K562 (cell line): ENCODE measurements around the gene ADIPOR1. TPM values are rescaled to one million over a fixed set of nuclear protein-coding genes. Genes with fewer than 3 reads are reported as not detected.
A peak's percentile ranks its signal among the peaks of the same experiment; 100 is the strongest.

Experiments used
- ATAC-seq: fragments of 200-7000 bp; cut with Tn5 transposase; 3 replicates; pipeline ENCODE4 v1.9.1; 2020; ENCODE audit warnings: moderate library complexity
- BruUV-seq: library from RNA; stranded (reverse); fragments of 400-500 nt; replicated peaks from 2 replicates; lab custom pipeline; 2021; lab: Mats Ljungman, UMichigan
- CTCF ChIA-PET: fragments of 300-600 bp; formaldehyde crosslinking; extraction: SDS; loops from one replicate; lab custom pipeline; 2021; ENCODE audit warnings: low intra/inter-chr PET ratio; lab: Yijun Ruan, JAX
- POLR2A ChIA-PET: fragments of 300-600, 350-650 bp; sonication (Branson Sonifier 250); formaldehyde crosslinking; extraction: SDS; loops from one replicate; lab custom pipeline; 2021; ENCODE audit warnings: antibody characterized with exemption, inconsistent platforms; lab: Yijun Ruan, JAX
- DNase-seq, 4 experiments: peaks; one replicate each; pipeline versions ENCODE4 v3.0.0 to v3.0.0-alpha.2; 2011 to 2018; ENCODE audit warnings: low spot score in 3 of 4, mixed read lengths in 3 of 4; ENCODE audit errors: extremely low read depth in 1 of 4
- FAIRE-seq: peaks from 2 replicates; lab custom pipeline; 2011; peaks lifted over from hg19 to GRCh38; lab: Jason Lieb, UNC
- H2AFZ ChIP-seq: 2 replicates; pipeline ENCODE4 v1.6.0; 2011; ENCODE audit warnings: low read depth, low read length, control low read depth, inconsistent platforms
- H3K27ac ChIP-seq: fragments of 200-600 bp; 3 replicates; pipeline ENCODE4 v1.8.0; 2011; ENCODE audit warnings: low read depth, mild to moderate bottlenecking, control low read depth, inconsistent platforms, low read length, moderate library complexity, mixed read lengths; ENCODE audit errors: extremely low read depth
- H3K27me3 ChIP-seq, 2 experiments: fragments of 300-600 bp in 1 of 2; 2 replicates in 1 of 2; 3 replicates in 1 of 2; pipeline versions ENCODE4 v1.6.0 to v1.8.0; 2011; ENCODE audit warnings: inconsistent platforms in 2 of 2, low read length in 2 of 2, mild to moderate bottlenecking in 1 of 2, mixed read lengths in 1 of 2, moderate library complexity in 1 of 2; ENCODE audit not compliant: control insufficient read depth in 2 of 2, insufficient read depth in 2 of 2
- H3K36me3 ChIP-seq: fragments of 300-600 bp; 3 replicates; pipeline ENCODE4 v1.8.0; 2011; ENCODE audit warnings: mild to moderate bottlenecking, low read length, inconsistent platforms; ENCODE audit not compliant: control insufficient read depth, insufficient read depth
- H3K4me1 ChIP-seq, 2 experiments: fragments of 200-600 bp in 1 of 2; replicated peaks in 1 of 2; 2 replicates in 1 of 2; 3 replicates in 1 of 2; pipeline versions ENCODE4 v1.5.1 to v1.8.0; 2011; ENCODE audit warnings: inconsistent platforms in 2 of 2, low read length in 2 of 2, mild to moderate bottlenecking in 1 of 2, mixed read lengths in 1 of 2, moderate library complexity in 1 of 2; ENCODE audit not compliant: control insufficient read depth in 2 of 2, insufficient read depth in 2 of 2
- H3K4me2 ChIP-seq: 2 replicates; pipeline ENCODE4 v1.6.1; 2011; ENCODE audit warnings: low read length, control low read depth, inconsistent platforms, mixed read lengths; ENCODE audit not compliant: insufficient read depth
- H3K4me3 ChIP-seq: fragments of 200-600 bp; sonication (generic), shearing (Covaris generic); 2 replicates; pipeline ENCODE4 v1.5.1; 2016; ENCODE audit warnings: control low read depth, inconsistent platforms
- H3K79me2 ChIP-seq: fragments of 200-600 bp; 3 replicates; pipeline ENCODE4 v1.8.0; 2011; ENCODE audit warnings: low read length, inconsistent platforms; ENCODE audit not compliant: control insufficient read depth, insufficient read depth
- H3K9ac ChIP-seq, 2 experiments: 2 replicates each; pipeline versions ENCODE4 v1.6.0 to v1.6.1; 2011; ENCODE audit warnings: low read depth in 2 of 2, low read length in 2 of 2, control low read depth in 1 of 2, inconsistent platforms in 1 of 2, mild to moderate bottlenecking in 1 of 2, mixed read lengths in 1 of 2; ENCODE audit not compliant: insufficient read depth in 1 of 2
- H3K9me1 ChIP-seq: one replicate; pipeline ENCODE4 v1.6.0; 2011; ENCODE audit warnings: inconsistent platforms, mild to moderate bottlenecking, low read length, moderate library complexity; ENCODE audit not compliant: control insufficient read depth, insufficient read depth
- H3K9me3 ChIP-seq: replicated peaks from 2 replicates; pipeline ENCODE4 v1.5.1; 2011; ENCODE audit warnings: low read depth, low read length, inconsistent platforms; ENCODE audit not compliant: control insufficient read depth, insufficient read depth
- H4K20me1 ChIP-seq: replicated peaks from 2 replicates; pipeline ENCODE4 v1.6.1; 2011; ENCODE audit warnings: low read length, inconsistent platforms, mixed read lengths; ENCODE audit not compliant: control insufficient read depth, insufficient read depth
- C11orf30 ChIP-seq: fragments of 450-650 bp; IDR thresholded peaks from 2 replicates; pipeline ENCODE4 v1.6.1; 2016; ENCODE audit warnings: low read depth, mild to moderate bottlenecking
- CC2D1A ChIP-seq: fragments of 450-650 bp; IDR thresholded peaks from 2 replicates; pipeline ENCODE4 v1.6.1; 2017; ENCODE audit warnings: mild to moderate bottlenecking
- GABPA ChIP-seq: fragments of 200-800 bp; sonication (Bioruptor generic); conservative IDR thresholded peaks from 2 replicates; pipeline ENCODE4 v1.6.1; 2016; ENCODE audit warnings: low read depth, missing genetic modification characterization, missing compliant biosample characterization
- JUND ChIP-seq, 2 experiments: IDR thresholded peaks; 2 replicates in 1 of 2; 3 replicates in 1 of 2; pipeline ENCODE4 v1.6.1; 2011; ENCODE audit warnings: borderline replicate concordance in 2 of 2, low read depth in 2 of 2, low read length in 2 of 2, improper control_type of control experiment in 1 of 2, missing biosample characterization in 1 of 2, missing genetic modification characterization in 1 of 2, missing genetic modification reagents in 1 of 2
- KAT8 ChIP-seq: fragments of 450-650 bp; IDR thresholded peaks from 2 replicates; pipeline ENCODE4 v1.6.1; 2016; ENCODE audit warnings: low read depth, mild to moderate bottlenecking
- KDM1A ChIP-seq, 2 experiments: fragments of 450-650 bp; IDR thresholded peaks; 2 replicates each; pipeline ENCODE4 v1.6.1; 2016; ENCODE audit warnings: mild to moderate bottlenecking in 2 of 2
- LEF1 ChIP-seq: fragments of 450-650 bp; IDR thresholded peaks from 2 replicates; pipeline ENCODE4 v1.6.1; 2016; ENCODE audit warnings: mild to moderate bottlenecking
- MAFK ChIP-seq: IDR thresholded peaks from 2 replicates; pipeline ENCODE4 v1.6.1; 2011; ENCODE audit warnings: low read length, improper control_type of control experiment
- MIER1 ChIP-seq: fragments of 450-650 bp; IDR thresholded peaks from 2 replicates; pipeline ENCODE4 v1.6.1; 2016; ENCODE audit warnings: antibody characterized with exemption, mild to moderate bottlenecking, low read depth
- NR2C2 ChIP-seq, 2 experiments: fragments of 200-800 bp in 1 of 2; sonication (Bioruptor generic) in 1 of 2; sonication (generic) in 1 of 2; formaldehyde crosslinking in 1 of 2; IDR thresholded peaks; 2 replicates each; pipeline versions ENCODE4 v1.6.1 to v1.8.0; 2016 to 2022; ENCODE audit warnings: mild to moderate bottlenecking in 1 of 2, missing compliant biosample characterization in 1 of 2, missing genetic modification characterization in 1 of 2, missing genetic modification reagents in 1 of 2
- SMARCE1 ChIP-seq: fragments of 450-650 bp; IDR thresholded peaks from 2 replicates; pipeline ENCODE4 v1.7.1; 2016; ENCODE audit warnings: mild to moderate bottlenecking
- ZBED1 ChIP-seq: IDR thresholded peaks from 2 replicates; pipeline ENCODE4 v1.6.1; 2014
- ZNF316 ChIP-seq: fragments of 450-650 bp; IDR thresholded peaks from 2 replicates; pipeline ENCODE4 v1.6.1; 2016
- ZNF644 ChIP-seq: fragments of 200-800 bp; sonication (Bioruptor generic); IDR thresholded peaks from 2 replicates; pipeline ENCODE4 v1.6.1; 2016; ENCODE audit warnings: low read depth, missing genetic modification characterization, missing compliant biosample characterization
- WGBS: fragments of 100-300 bp; shearing (Covaris generic); methylation state at CpG from one replicate; pipeline ENCODE4 v1.1.6; 2016; ENCODE audit warnings: low coverage, mixed read lengths; ENCODE audit not compliant: insufficient coverage; ENCODE audit errors: missing lambda C conversion rate; 5-methylcytosine and 5-hydroxymethylcytosine counted together
- in situ Hi-C: fragments of 300-500 bp; cut with MboI; formaldehyde crosslinking; loops from 4 replicates; pipeline ENCODE4 v1.15.0; 2018; ENCODE audit warnings: inconsistent platforms, mixed read lengths
- intact Hi-C: fragments of 100-400 bp; cut with micrococcal nuclease; formaldehyde crosslinking; loops from 2 replicates; pipeline ENCODE4 v1.14.2; 2022
- polyA plus RNA-seq, 8 experiments: library from polyadenylated mRNA; depleted of rRNA in 4 of 8; stranded (reverse) in 5 of 8; unstranded in 3 of 8; fragments of >200 nt; fragmentation: Nextera tagmentation in 2 of 8; fragmentation: Illumina TruSeq in 1 of 8; extraction: Ambion mirVana in 2 of 8; extraction: Trizol in 1 of 8; gene quantifications; 2 replicates each; pipeline versions ENCODE4 v1.2.1 to v1.2.3, GENCODE V29; 2011 to 2014; ENCODE audit warnings: inconsistent platforms in 1 of 8, missing spikeins in 1 of 8
- total RNA-seq, 7 experiments: library from RNA; depleted of rRNA in 6 of 7; stranded (reverse); fragments of >200 nt in 6 of 7; fragmentation: Illumina TruSeq in 2 of 7; extraction: Trizol in 2 of 7; gene quantifications; 2 replicates each; pipeline versions ENCODE4 v1.2.1 to v1.2.3, GENCODE V29; 2011 to 2021; ENCODE audit warnings: low replicate concordance in 1 of 7
- TF ChIP-seq, protein P1 (sequence below), 2 experiments: fragments of 450-650 bp in 1 of 2; sonication (generic) in 1 of 2; formaldehyde crosslinking in 1 of 2; IDR thresholded peaks in 1 of 2; conservative IDR thresholded peaks in 1 of 2; 2 replicates each; pipeline versions ENCODE4 v1.6.1 to v1.8.1; 2016 to 2023; ENCODE audit warnings: mild to moderate bottlenecking in 2 of 2, moderate library complexity in 2 of 2, inconsistent platforms in 1 of 2, missing genetic modification reagents in 1 of 2

The ADIPOR1 gene
- total and polyA plus RNA-seq, 9 of the 15 experiments (the other 6 are each of a cell fraction or from before 2014, with no cell fraction given), result 29.0 to 217 (median 100) TPM

DNA sequence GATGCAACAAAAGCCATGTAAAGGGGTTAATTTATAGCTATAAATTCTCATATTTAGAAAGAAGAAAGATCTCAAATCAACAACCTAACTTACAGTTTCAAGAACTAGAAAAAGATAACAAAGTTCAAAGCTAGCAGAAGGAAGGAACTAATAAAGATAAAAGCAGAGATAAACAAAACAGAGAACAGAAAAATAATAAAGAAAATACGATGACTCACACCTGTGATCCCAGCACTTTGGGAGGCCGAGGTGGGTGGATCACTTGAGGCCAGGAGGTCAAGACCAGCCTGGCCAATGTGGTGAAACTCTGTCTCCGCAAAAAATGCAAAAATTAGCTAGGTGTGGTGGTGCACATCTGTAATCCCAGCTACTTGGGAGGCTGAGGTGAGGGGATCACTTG is 36.6 kb upstream of the ADIPOR1 start:
- no peak overlapping the region for H3K4me2 ChIP-seq
- intact Hi-C loops, result loop anchor here (5.0 to 10.0 kb wide), 2 partner anchors 182 to 250 kb away; partner anchors contain the start of gene PCAT6
- FAIRE-seq, result no peak
- TF ChIP-seq KDM1A (IDR thresholded peaks at IDR 0.05) (peak in 1 of 2 experiments; percentile 38; a peak in 1 of 4 replicates), CC2D1A (peak; percentile 39; the same call in 1 of the 2 replicates), MAFK (no peak), C11orf30 (peak; percentile 37; the same call in 1 of the 2 replicates), ZNF316 (0 out of 2 replicates have a peak, but pooled peaks have one; percentile 18), MIER1 (no peak), JUND (IDR thresholded peaks at IDR 0.05; ENCODE audit: borderline replicate concordance, low read depth, low read length) (peak; percentile 47; the same call in 1 of the 2 replicates), JUND (tag; IDR thresholded peaks at IDR 0.05; ENCODE audit: borderline replicate concordance, low read depth, low read length) (no peak), GABPA (tag) (no peak), SMARCE1 (peak; percentile 61; the same call in 1 of the 2 replicates), LEF1 (no peak), KAT8 (no peak), ZBED1 (no peak), ZNF644 (tag) (no peak), NR2C2 (CRISPR knock-in tag; IDR thresholded peaks at IDR 0.05) (no peak), NR2C2 (tag; IDR thresholded peaks at IDR 0.05) (0 out of 2 replicates have a peak, but pooled peaks have one; percentile 7)
- TF ChIP-seq, protein P1, sequence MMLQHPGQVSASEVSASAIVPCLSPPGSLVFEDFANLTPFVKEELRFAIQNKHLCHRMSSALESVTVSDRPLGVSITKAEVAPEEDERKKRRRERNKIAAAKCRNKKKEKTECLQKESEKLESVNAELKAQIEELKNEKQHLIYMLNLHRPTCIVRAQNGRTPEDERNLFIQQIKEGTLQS (IDR thresholded peaks at IDR 0.05), result peak; percentile 68
- TF ChIP-seq, protein P1 (CRISPR knock-in tag; conservative IDR thresholded peaks at IDR 0.05), result no peak

More for the DNA sequence above, 36.6 kb upstream of the ADIPOR1 start:
- Histone ChIP-seq H4K20me1 (no peaks in the 10 kb centered on the region), H3K9me1 (no peaks in the 10 kb centered on the region), H3K79me2 (no peaks in the 10 kb centered on the region), H2AFZ (no peak overlapping the region), H3K9ac (no peak overlapping the region), H3K4me3 (no peak overlapping the region), H3K36me3 (no peaks in the 10 kb centered on the region), H3K4me1 (peaks cover 4 to 7% of the 10 kb centered on the region in 2 experiments; a peak in 4 of 5 replicates), H3K9me3 (no peaks in the 10 kb centered on the region), H3K27me3 (no peaks in the 10 kb centered on the region), H3K27ac (no peak overlapping the region)
- DNase-seq, result no peak
- BruUV-seq, result no TSS peak
- ChIA-PET CTCF (no interaction called here), POLR2A (interaction anchor here (0.6 to 2.6 kb wide), 5 partner anchors 12 to 50 kb away, joined by 3 to 8 read pairs (median 4); partner anchors contain the start of gene TMEM183A)
- ATAC-seq, result no peak
- WGBS, result 7% methylated on average over 3 of the region's 3 CpGs
- in situ Hi-C loops, result loop anchor here (5.0 to 10.0 kb wide), 2 partner anchors 67 to 240 kb away; partner anchors contain the start of gene KLHL12
